GM23248 (cell line): Measurements from ENCODE around the gene BRAF. TPM values are rescaled to one million over a fixed set of nuclear protein-coding genes. Genes with fewer than 3 reads are reported as not detected.

Experiments used
- DNase-seq: peaks from one replicate; pipeline ENCODE4 v3.0.0-alpha.2; 2015
- H2AFZ ChIP-seq: fragments of 200-600 bp; sonication (generic); 2 replicates; pipeline ENCODE4 v1.6.1; 2016; ENCODE audit warnings: antibody characterized with exemption
- H3F3A ChIP-seq: fragments of 200-600 bp; sonication (generic); 2 replicates; pipeline ENCODE4 v1.6.1; 2016; ENCODE audit warnings: mild to moderate bottlenecking, antibody characterized with exemption, mixed run types; ENCODE audit not compliant: insufficient read depth
- H3K27ac ChIP-seq: fragments of 200-600 bp; sonication (generic); 2 replicates; pipeline ENCODE4 v1.5.1; 2016; ENCODE audit warnings: mild to moderate bottlenecking
- H3K27me3 ChIP-seq: fragments of 200-600 bp; sonication (generic); replicated peaks from 2 replicates; pipeline ENCODE4 v1.6.1; 2016; ENCODE audit warnings: mild to moderate bottlenecking; ENCODE audit not compliant: insufficient read depth
- H3K36me3 ChIP-seq: fragments of 200-600 bp; sonication (generic); 2 replicates; pipeline ENCODE4 v1.6.1; 2016; ENCODE audit warnings: low read depth, mild to moderate bottlenecking
- H3K4me1 ChIP-seq: fragments of 200-600 bp; sonication (generic); 2 replicates; pipeline ENCODE4 v1.6.1; 2016; ENCODE audit warnings: mild to moderate bottlenecking; ENCODE audit not compliant: insufficient read depth
- H3K4me2 ChIP-seq: fragments of 200-600 bp; sonication (generic); one replicate; pipeline ENCODE4 v1.6.1; 2016; ENCODE audit warnings: mild to moderate bottlenecking; ENCODE audit not compliant: unreplicated experiment
- H3K4me3 ChIP-seq: fragments of 200-600 bp; sonication (generic); 2 replicates; pipeline ENCODE4 v1.5.1; 2016; ENCODE audit warnings: mild to moderate bottlenecking
- H3K79me2 ChIP-seq: fragments of 200-600 bp; sonication (generic); 2 replicates; pipeline ENCODE4 v1.6.1; 2016; ENCODE audit warnings: mild to moderate bottlenecking; ENCODE audit not compliant: insufficient read depth
- H3K9ac ChIP-seq: fragments of 200-600 bp; sonication (generic); 2 replicates; pipeline ENCODE4 v1.6.1; 2016; ENCODE audit warnings: mild to moderate bottlenecking
- H3K9me2 ChIP-seq: fragments of 200-600 bp; sonication (generic); 2 replicates; pipeline ENCODE4 v1.6.1; 2016; ENCODE audit warnings: mixed run types, mild to moderate bottlenecking, moderate library complexity; ENCODE audit not compliant: insufficient read depth
- H3K9me3 ChIP-seq: fragments of 200-600 bp; sonication (generic); one replicate; pipeline ENCODE4 v1.6.1; 2017; ENCODE audit warnings: low read depth
- H4K20me1 ChIP-seq: fragments of 200-600 bp; sonication (generic); 2 replicates; pipeline ENCODE4 v1.6.0; 2016; ENCODE audit not compliant: insufficient read depth
- EZH2 ChIP-seq: fragments of 200-600 bp; sonication (generic); IDR thresholded peaks from 2 replicates; pipeline ENCODE4 v1.6.1; 2018; ENCODE audit warnings: antibody characterized with exemption, mild to moderate bottlenecking; ENCODE audit not compliant: insufficient read depth, poor library complexity, severe bottlenecking
- EZH2phosphoT487 ChIP-seq: fragments of 200-600 bp; sonication (generic); IDR thresholded peaks from 2 replicates; pipeline ENCODE4 v1.6.1; 2018; ENCODE audit warnings: antibody characterized with exemption, moderate library complexity, mild to moderate bottlenecking, low read depth; ENCODE audit not compliant: insufficient read depth
- WGBS, 2 experiments: methylation state at CpG; one replicate each; pipeline ENCODE4 v1.1.6; 2015 to 2017; ENCODE audit warnings: low lambda C conversion rate in 2 of 2, low coverage in 1 of 2; ENCODE audit errors: missing lambda C conversion rate in 2 of 2; 5-methylcytosine and 5-hydroxymethylcytosine counted together
- in situ Hi-C: fragments of 300-500 bp; cut with MboI; formaldehyde crosslinking; loops from 2 replicates; pipeline ENCODE4 v1.15.0; 2020
- polyA plus RNA-seq: library from polyadenylated mRNA; unstranded; fragments of >200 nt; fragmentation: Nextera tagmentation; extraction: Ambion mirVana; gene quantifications from 2 replicates; pipeline ENCODE4 v1.2.1, GENCODE V29; 2016
- total RNA-seq: library from RNA; depleted of rRNA; stranded (reverse); fragments of >200 nt; shearing (Covaris generic); gene quantifications from 2 replicates; pipeline ENCODE4 v1.2.3, GENCODE V29; 2014

The BRAF gene
- total and polyA plus RNA-seq, 2 experiments from 2014 or later = 5.8 to 11.0 TPM

- Histone ChIP-seq H3K9me2 (no peaks in the 10 kb centered on the region), H3K9me3 (no peaks in the 10 kb centered on the region), H3K4me1 (no peaks in the 10 kb centered on the region), H2AFZ (no peak overlapping the region), H3K79me2 (peaks cover 99% of the 10 kb centered on the region), H3K27me3 (no peaks in the 10 kb centered on the region), H3K4me3 (no peak overlapping the region), H3K4me2 (no peak overlapping the region), H3K36me3 (no peaks in the 10 kb centered on the region), H3K9ac (no peak overlapping the region), H4K20me1 (peaks cover 13% of the 10 kb centered on the region; the same call in 1 of the 2 replicates), H3F3A (no peaks in the 10 kb centered on the region), H3K27ac (no peak overlapping the region)
- TF ChIP-seq EZH2 (no peak), EZH2phosphoT487 (no peak)
- DNase-seq = no peak
- in situ Hi-C loops = no loop called here
- 100% methylated on average over 2 of the region's 2 CpGs for WGBS, 2 experiments
These were observed 61.5 kb downstream of the BRAF start for GRCh38 chr7:140863184-140863583.

DNA sequence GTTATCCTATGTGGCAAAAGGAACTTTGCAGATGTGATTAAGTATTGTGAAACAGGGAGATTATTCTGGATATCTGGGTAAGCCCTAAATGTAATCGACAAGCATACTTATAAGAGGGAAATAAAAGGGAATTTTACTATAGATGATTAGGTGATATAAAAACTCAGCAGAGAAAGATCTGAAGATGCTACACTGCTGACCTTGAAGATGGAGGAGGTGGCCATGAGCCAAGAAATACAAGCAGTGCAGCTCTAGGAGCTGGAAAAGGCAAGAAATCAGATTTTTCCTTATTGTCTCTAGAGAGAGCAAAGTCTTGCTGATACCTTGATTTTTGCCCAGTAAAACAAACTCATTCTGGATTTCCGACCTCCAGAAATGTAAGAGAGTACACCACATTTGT lies 67.7 kb downstream of the BRAF start:
- TF ChIP-seq EZH2 (no peak), EZH2phosphoT487 (no peak)
- no peak for DNase-seq
- Histone ChIP-seq H3K4me2 (no peak overlapping the region), H4K20me1 (0 out of 2 replicates have a peak, but pooled peaks cover 10% of the 10 kb centered on the region), H2AFZ (no peak overlapping the region), H3K79me2 (peaks cover 98% of the 10 kb centered on the region), H3K36me3 (no peaks in the 10 kb centered on the region), H3K27me3 (no peaks in the 10 kb centered on the region), H3K27ac (no peak overlapping the region), H3F3A (no peaks in the 10 kb centered on the region), H3K9ac (no peak overlapping the region), H3K4me1 (no peaks in the 10 kb centered on the region), H3K9me2 (no peaks in the 10 kb centered on the region), H3K4me3 (no peak overlapping the region), H3K9me3 (no peaks in the 10 kb centered on the region)
- in situ Hi-C loops = no loop called here
- WGBS, 2 experiments = 91 to 95% methylated on average over 2 of the region's 2 CpGs

DNA sequence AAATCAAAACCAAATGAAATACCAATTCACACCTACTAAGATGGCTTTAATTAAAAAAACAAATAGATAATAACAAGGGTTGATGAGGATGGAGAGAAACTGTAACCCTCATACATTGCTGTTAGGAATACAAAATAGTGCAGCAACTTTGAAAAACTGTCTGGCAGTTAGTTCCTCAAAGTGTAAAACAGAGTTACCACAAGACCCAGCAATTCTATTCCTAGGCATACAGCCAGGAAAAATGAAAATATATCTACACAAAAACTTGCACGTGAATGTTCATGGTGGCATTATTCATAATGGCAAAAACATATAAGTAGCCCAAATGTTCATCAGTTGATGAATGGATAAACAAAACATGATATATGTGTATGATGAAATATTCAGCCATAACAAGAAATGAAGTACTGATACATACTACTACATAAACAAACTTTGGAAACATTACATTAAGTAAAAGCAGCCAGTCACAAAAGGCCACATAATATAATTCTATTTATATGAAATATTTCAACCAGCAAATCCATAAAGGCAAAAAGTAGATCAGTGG lies 83.5 kb downstream of the BRAF start:
- no peaks in the 10 kb centered on the region for H3K27me3 ChIP-seq
- H3K9me3 ChIP-seq = no peaks in the 10 kb centered on the region
- peaks cover 47% of the 10 kb centered on the region for H3K79me2 ChIP-seq
- no peaks in the 10 kb centered on the region for H4K20me1 ChIP-seq
- no peak overlapping the region for H3K4me3 ChIP-seq
- TF ChIP-seq EZH2phosphoT487 = no peak
- no peak for TF ChIP-seq EZH2
- no peak for DNase-seq
- no peaks in the 10 kb centered on the region for H3K9me2 ChIP-seq
- H3F3A ChIP-seq = no peaks in the 10 kb centered on the region
- peaks cover 6% of the 10 kb centered on the region for H3K36me3 ChIP-seq
- no peak overlapping the region for H3K4me2 ChIP-seq
- no peak overlapping the region for H3K9ac ChIP-seq
- H3K27ac ChIP-seq = no peak overlapping the region
- in situ Hi-C loops = no loop called here
- H2AFZ ChIP-seq = no peak overlapping the region
- no peaks in the 10 kb centered on the region for H3K4me1 ChIP-seq
- WGBS, 2 experiments = 35 to 52% methylated on average over 1 of the region's 1 CpG

DNA sequence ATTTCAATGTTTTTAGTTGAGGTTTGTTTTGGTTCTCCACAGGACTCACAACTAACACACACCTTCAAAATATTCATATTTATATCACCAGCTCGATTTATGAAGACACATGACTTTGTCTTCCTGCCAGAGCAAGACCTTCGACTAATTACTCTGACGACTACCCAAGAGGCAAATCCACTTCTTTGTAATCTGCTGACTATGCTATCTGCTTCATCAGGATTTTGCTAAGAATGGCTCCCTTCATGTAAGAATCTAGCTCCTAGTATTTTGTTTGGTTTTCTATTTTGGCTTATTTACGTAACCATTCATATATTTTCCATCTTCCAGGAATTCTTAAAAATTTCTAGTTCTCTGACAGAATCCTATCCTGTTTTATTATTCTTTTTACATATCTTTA lies 93.0 kb downstream of the BRAF start:
- Histone ChIP-seq H3K4me2 (no peak overlapping the region), H3K27ac (no peak overlapping the region), H3F3A (no peaks in the 10 kb centered on the region), H3K27me3 (no peaks in the 10 kb centered on the region), H4K20me1 (no peaks in the 10 kb centered on the region), H3K4me3 (no peak overlapping the region), H2AFZ (no peak overlapping the region), H3K9ac (no peak overlapping the region), H3K36me3 (peaks cover 4% of the 10 kb centered on the region; the same call in 1 of the 2 replicates), H3K4me1 (no peaks in the 10 kb centered on the region), H3K9me2 (no peaks in the 10 kb centered on the region), H3K9me3 (no peaks in the 10 kb centered on the region), H3K79me2 (peaks cover 3% of the 10 kb centered on the region; the same call in 1 of the 2 replicates)
- WGBS, 2 experiments = 95 to 97% methylated on average over 4 of the region's 4 CpGs
- no peak for TF ChIP-seq EZH2phosphoT487
- TF ChIP-seq EZH2 = no peak
- in situ Hi-C loops = no loop called here
- no peak for DNase-seq

DNA sequence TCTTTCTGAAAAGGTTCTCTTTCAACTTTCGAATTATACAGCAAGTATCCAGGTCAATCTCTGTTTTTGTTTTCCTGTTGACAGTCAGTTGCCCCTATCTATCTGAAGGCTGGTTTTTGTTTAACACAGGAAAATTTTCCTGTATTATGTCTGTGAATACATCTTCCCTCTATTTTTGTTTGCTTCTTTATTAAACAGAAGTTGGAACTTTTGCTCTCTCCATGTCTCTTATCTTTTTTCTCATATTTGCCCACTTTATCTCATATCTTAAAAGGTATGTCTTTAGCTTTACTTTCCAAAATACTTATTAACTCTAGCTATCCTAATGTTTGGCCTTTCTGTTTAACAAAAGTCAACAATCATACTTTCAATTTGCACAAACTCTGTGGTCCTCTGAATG lies 95.0 kb downstream of the BRAF start:
- Histone ChIP-seq H3K27ac (no peak overlapping the region), H4K20me1 (no peaks in the 10 kb centered on the region), H3K4me3 (no peak overlapping the region), H3K9me3 (no peaks in the 10 kb centered on the region), H3K4me2 (no peak overlapping the region), H3F3A (no peaks in the 10 kb centered on the region), H3K4me1 (no peaks in the 10 kb centered on the region), H2AFZ (no peak overlapping the region), H3K27me3 (no peaks in the 10 kb centered on the region), H3K9me2 (no peaks in the 10 kb centered on the region), H3K9ac (no peak overlapping the region), H3K36me3 (peaks cover 4% of the 10 kb centered on the region; the same call in 1 of the 2 replicates), H3K79me2 (no peaks in the 10 kb centered on the region; the same call in 1 of the 2 replicates)
- DNase-seq = no peak
- WGBS, 2 experiments = 95 to 100% methylated on average over 1 of the region's 1 CpG
- in situ Hi-C loops = no loop called here
- TF ChIP-seq EZH2phosphoT487 (no peak), EZH2 (no peak)
